GM10248 (cell line): Measurements from ENCODE around the gene INAFM2.

Experiments used
- CTCF ChIA-PET: fragments of 300-600 bp; sonication (Branson Sonifier 250); formaldehyde crosslinking; extraction: SDS; loops from one replicate; lab custom pipeline; 2021; ENCODE audit warnings: antibody characterized with exemption; lab: Yijun Ruan, JAX
- POLR2A ChIA-PET: fragments of 350-650 bp; sonication (Branson Sonifier 250); formaldehyde crosslinking; extraction: SDS; loops from one replicate; lab custom pipeline; 2020; ENCODE audit warnings: antibody characterized with exemption; lab: Yijun Ruan, JAX
- DNase-seq: peaks from one replicate; pipeline ENCODE4 v3.0.0; 2012; ENCODE audit errors: extremely low spot score
- CTCF ChIP-seq: IDR thresholded peaks from 2 replicates; pipeline ENCODE4 v1.5.1; 2012; ENCODE audit warnings: mild to moderate bottlenecking, low read depth; ENCODE audit errors: extremely low read depth, missing control alignments, control extremely low read depth

The INAFM2 gene

GRCh38 chr15:40290918-40291574 is 32.4 kb upstream of the INAFM2 start:
- ChIA-PET CTCF (interaction anchor here (1.6 to 11.5 kb wide), 7 partner anchors 12 to 47 kb away, joined by 5 to 82 read pairs (median 10); partner anchors contain the start of genes INAFM2 and PLCB2), POLR2A (no interaction called here)
- TF ChIP-seq CTCF, result no peak
- DNase-seq, result no peak

GRCh38 chr15:40292246-40292645 is 31.2 kb upstream of the INAFM2 start:
- ChIA-PET CTCF (interaction anchor here (1.0 to 11.5 kb wide), 3 partner anchors 13 to 74 kb away, joined by 3 to 82 read pairs (median 56); no protein-coding TSS in a partner anchor), POLR2A (no interaction called here)
- DNase-seq, result no peak
- no peak for TF ChIP-seq CTCF

- ChIA-PET POLR2A (interaction anchor here (0.6 kb wide), 1 partner anchor 258 kb away, joined by 3 read pairs; no protein-coding TSS in a partner anchor), CTCF (interaction anchor here (1.1 to 11.5 kb wide), 3 partner anchors 14 to 45 kb away, joined by 4 to 82 read pairs (median 4); no protein-coding TSS in a partner anchor)
- no peak for DNase-seq
- TF ChIP-seq CTCF, result no peak
Observed at GRCh38 chr15:40293006-40293405, 30.5 kb upstream of the INAFM2 start.

GRCh38 chr15:40293905-40294895 is 29.3 kb upstream of the INAFM2 start:
- no peak for DNase-seq
- POLR2A ChIA-PET, result no interaction called here
- CTCF ChIA-PET, result interaction anchor here (0.7 to 11.5 kb wide), 9 partner anchors 8 to 44 kb away, joined by 3 to 82 read pairs (median 4); partner anchors contain the start of gene PLCB2
- no peak for TF ChIP-seq CTCF

- POLR2A ChIA-PET, result no interaction called here
- no peak for TF ChIP-seq CTCF
- CTCF ChIA-PET, result interaction anchor here (0.7 to 2.2 kb wide), 7 partner anchors 9 to 44 kb away, joined by 3 to 9 read pairs (median 4); partner anchors contain the start of gene PLCB2
- no peak for DNase-seq
Observed at GRCh38 chr15:40295297-40295696, 28.2 kb upstream of the INAFM2 start.

GRCh38 chr15:40295877-40296560 is 27.5 kb upstream of the INAFM2 start:
- ChIA-PET CTCF (interaction anchor here (0.9 to 2.2 kb wide), 10 partner anchors 9 to 43 kb away, joined by 3 to 9 read pairs (median 3); no protein-coding TSS in a partner anchor), POLR2A (no interaction called here)
- DNase-seq, result no peak
- no peak for TF ChIP-seq CTCF
